Measurements from ENCODE around the gene COL27A1.
"Not testable (repeated sequence)": the region's sequence is repeated elsewhere in the genome, so short reads cannot be mapped to it uniquely, and the experiment has no call there.

Gene COL27A1

GRCh38 chr9:114310471-114311450 is 155.4 kb downstream of the COL27A1 start:
- H3K27ac Mint-ChIP-seq = no peak overlapping the region

DNA sequence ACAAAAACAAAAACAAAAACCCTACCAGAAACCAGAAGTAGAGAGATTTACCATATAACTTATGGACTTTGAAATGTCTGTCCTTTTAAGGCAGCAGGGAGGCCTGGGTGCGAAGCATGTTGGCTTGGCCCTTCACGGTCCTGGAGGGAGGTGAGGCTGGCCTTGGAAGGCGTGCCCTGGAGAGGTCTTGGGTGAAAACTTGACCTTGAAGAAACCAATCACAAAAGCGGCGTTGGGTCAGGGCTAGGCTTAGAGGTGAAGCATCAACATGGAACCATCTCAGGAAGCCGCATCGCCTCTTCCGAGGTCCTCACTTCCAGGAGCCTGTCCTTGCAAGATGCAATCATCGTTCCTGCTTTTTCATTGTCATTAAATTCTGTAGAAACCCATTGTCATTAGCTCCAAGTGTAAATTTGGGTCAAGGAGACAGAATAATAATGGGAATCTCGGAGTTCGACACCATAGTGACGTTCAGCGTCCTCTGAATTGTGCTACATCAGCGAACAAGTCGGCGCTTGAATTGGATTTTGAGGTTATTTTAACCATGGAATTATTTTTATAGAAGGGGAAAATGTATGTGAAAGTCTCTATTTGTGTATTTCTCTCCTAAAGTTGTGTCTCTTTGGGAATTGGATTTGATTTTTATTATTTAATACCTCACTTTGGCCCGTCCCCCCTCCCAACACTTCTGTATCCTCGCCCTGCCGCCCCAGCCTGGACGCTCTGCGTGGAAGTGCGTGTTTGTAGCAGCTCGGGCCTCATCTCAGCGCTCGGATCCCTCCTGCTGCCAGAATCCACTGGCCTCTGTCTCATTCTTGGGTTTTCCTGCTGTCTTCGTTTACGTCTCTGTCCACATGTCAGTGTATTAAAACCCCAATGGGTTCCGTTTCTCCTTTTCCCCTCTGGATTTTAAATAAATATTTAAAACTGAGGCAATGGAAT is 156.5 kb downstream of the COL27A1 start:
- H3K4me1 Mint-ChIP-seq = no peaks in the 10 kb centered on the region

More at GRCh38 chr9:114310471-114311450, 155.4 kb downstream of the COL27A1 start:
- peaks cover 5% of the 10 kb centered on the region for H3K36me3 Mint-ChIP-seq
- ATAC-seq (ENCODE audit: low read depth) (no peak), DNase-seq (ENCODE audit: low spot score in 2 of 2) (no peak)
- H3K9me3 Mint-ChIP-seq = peaks cover 4% of the 10 kb centered on the region
- peaks cover 5% of the 10 kb centered on the region for H3K27me3 Mint-ChIP-seq
- H3K4me1 Mint-ChIP-seq = peaks cover 1% of the 10 kb centered on the region
- H3K4me3 Mint-ChIP-seq = no peak overlapping the region

GRCh38 chr9:114312513-114312875 is 157.2 kb downstream of the COL27A1 start:
- H3K4me3 Mint-ChIP-seq = no peak overlapping the region
- H3K9me3 Mint-ChIP-seq = peaks cover 4% of the 10 kb centered on the region
- peaks cover 5% of the 10 kb centered on the region for H3K36me3 Mint-ChIP-seq
- DNase-seq (ENCODE audit: low spot score in 2 of 2) (no peak), ATAC-seq (ENCODE audit: low read depth) (no peak)
- no peak overlapping the region for H3K27ac Mint-ChIP-seq
- H3K4me1 Mint-ChIP-seq = no peaks in the 10 kb centered on the region
- peaks cover 6% of the 10 kb centered on the region for H3K27me3 Mint-ChIP-seq

More for the DNA sequence above, 156.5 kb downstream of the COL27A1 start:
- Mint-ChIP-seq H3K27ac (no peak overlapping the region), H3K9me3 (peaks cover 4% of the 10 kb centered on the region), H3K4me3 (no peak overlapping the region), H3K36me3 (peaks cover 5% of the 10 kb centered on the region), H3K27me3 (peaks cover 6% of the 10 kb centered on the region)
- DNase-seq (ENCODE audit: low spot score in 2 of 2) (peak in 1 of 2 donors; percentile 7), ATAC-seq (ENCODE audit: low read depth) (no peak)

- no peaks in the 10 kb centered on the region for H3K4me1 Mint-ChIP-seq
- DNase-seq (ENCODE audit: low spot score in 2 of 2) (no peak), ATAC-seq (ENCODE audit: low read depth) (no peak)
- H3K9me3 Mint-ChIP-seq = peaks cover 4% of the 10 kb centered on the region
- no peak overlapping the region for H3K27ac Mint-ChIP-seq
- H3K27me3 Mint-ChIP-seq = peaks cover 6% of the 10 kb centered on the region
- no peak overlapping the region for H3K4me3 Mint-ChIP-seq
- peaks cover 5% of the 10 kb centered on the region for H3K36me3 Mint-ChIP-seq
These were observed 157.8 kb downstream of the COL27A1 start for GRCh38 chr9:114313186-114313585.

DNA sequence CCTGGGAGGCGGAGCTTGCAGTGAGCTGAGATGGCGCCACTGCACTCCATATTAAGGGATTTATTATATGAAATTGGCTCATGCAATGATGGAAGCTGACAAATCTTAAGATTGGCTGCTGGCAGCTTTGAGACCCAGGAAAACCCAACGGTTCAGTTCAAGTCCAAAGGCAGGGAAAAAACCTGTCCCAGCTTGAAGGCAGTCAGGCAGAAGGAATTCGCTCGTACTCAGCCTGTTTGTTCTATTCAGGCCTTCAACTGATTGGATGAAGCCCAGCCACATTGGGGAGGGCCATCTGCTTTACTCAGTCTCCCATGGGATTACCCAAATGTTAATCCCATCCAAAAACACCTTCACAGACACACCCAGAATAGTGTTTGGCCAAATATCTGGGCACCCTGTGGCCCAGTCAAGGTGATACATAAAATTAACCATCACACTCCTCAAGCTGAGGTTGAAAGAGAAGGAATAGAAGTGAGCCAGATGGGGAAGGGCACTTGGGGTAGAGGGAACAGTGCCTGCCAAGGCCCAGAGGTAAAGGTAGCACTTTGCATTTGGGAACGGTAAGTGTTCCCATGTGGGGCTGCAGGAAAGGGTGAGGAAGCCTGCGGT is 159.0 kb downstream of the COL27A1 start:
- H3K36me3 Mint-ChIP-seq = peaks cover 5% of the 10 kb centered on the region
- H3K9me3 Mint-ChIP-seq = peaks cover 4% of the 10 kb centered on the region
- no peaks in the 10 kb centered on the region for H3K4me1 Mint-ChIP-seq
- ATAC-seq (ENCODE audit: low read depth) = no peak
- H3K27ac Mint-ChIP-seq = no peak overlapping the region
- H3K27me3 Mint-ChIP-seq = peaks cover 11% of the 10 kb centered on the region
- DNase-seq (ENCODE audit: low spot score in 2 of 2) = no peak
- H3K4me3 Mint-ChIP-seq = no peak overlapping the region

DNA sequence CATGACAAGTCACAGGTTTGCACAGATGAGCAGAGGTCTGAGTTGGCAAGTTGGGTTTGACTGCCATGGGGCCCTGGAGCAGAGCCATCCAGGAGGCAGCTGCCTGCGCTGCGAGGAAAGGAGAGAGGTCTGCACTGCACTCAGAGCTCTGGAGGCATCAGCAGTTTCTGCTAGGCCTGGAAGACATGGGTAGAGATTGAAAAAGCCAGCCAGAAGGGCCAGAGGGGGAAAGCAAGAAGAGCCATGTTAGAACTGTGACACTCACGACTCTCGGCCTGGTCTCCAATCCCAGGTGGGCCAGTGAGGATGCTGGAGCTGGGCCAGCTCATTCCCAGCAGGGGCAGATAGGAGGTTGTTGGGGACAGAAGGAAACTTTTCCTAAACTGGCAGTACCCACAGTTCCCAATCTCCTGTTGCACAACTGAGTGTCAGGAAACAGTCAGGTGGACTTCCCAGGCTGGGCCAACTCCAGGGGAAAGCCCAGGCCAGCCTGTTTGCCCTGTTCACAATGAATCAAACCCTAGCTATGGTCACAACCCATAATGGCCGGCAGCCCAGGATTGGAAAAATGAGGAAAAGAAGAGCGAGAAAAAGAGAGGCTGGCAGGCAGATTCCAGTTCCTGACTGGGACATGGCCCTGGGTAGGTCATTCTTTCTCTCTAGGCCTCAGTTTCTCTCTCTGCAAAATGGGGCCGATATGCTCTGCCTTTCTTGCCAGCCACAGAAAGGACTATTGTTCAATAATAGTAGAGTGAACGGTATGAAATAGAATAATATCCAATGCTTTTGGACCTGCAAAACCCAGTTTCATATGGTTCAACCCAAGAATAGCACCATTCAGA is 159.8 kb downstream of the COL27A1 start:
- H3K4me3 Mint-ChIP-seq = no peak overlapping the region
- H3K27me3 Mint-ChIP-seq = peaks cover 11% of the 10 kb centered on the region
- DNase-seq (ENCODE audit: low spot score in 2 of 2) (no peak), ATAC-seq (ENCODE audit: low read depth) (no peak)
- H3K36me3 Mint-ChIP-seq = peaks cover 5% of the 10 kb centered on the region
- H3K27ac Mint-ChIP-seq = no peak overlapping the region
- H3K4me1 Mint-ChIP-seq = no peaks in the 10 kb centered on the region
- H3K9me3 Mint-ChIP-seq = peaks cover 4% of the 10 kb centered on the region

GRCh38 chr9:114315723-114316363 is 160.5 kb downstream of the COL27A1 start:
- DNase-seq (ENCODE audit: low spot score in 2 of 2) = no peak
- Mint-ChIP-seq H3K9me3 (peaks cover 4% of the 10 kb centered on the region), H3K36me3 (peaks cover 5% of the 10 kb centered on the region), H3K27ac (no peak overlapping the region), H3K4me1 (no peaks in the 10 kb centered on the region), H3K4me3 (no peak overlapping the region), H3K27me3 (peaks cover 11% of the 10 kb centered on the region)
- ATAC-seq (ENCODE audit: low read depth) = no peak

GRCh38 chr9:114316605-114317230 is 161.4 kb downstream of the COL27A1 start:
- ATAC-seq (ENCODE audit: low read depth) (no peak), DNase-seq (ENCODE audit: low spot score in 2 of 2) (no peak)
- peaks cover 11% of the 10 kb centered on the region for H3K27me3 Mint-ChIP-seq
- no peak overlapping the region for H3K27ac Mint-ChIP-seq
- no peak overlapping the region for H3K4me3 Mint-ChIP-seq
- H3K9me3 Mint-ChIP-seq = peaks cover 4% of the 10 kb centered on the region
- H3K36me3 Mint-ChIP-seq = peaks cover 5% of the 10 kb centered on the region
- no peaks in the 10 kb centered on the region for H3K4me1 Mint-ChIP-seq

DNA sequence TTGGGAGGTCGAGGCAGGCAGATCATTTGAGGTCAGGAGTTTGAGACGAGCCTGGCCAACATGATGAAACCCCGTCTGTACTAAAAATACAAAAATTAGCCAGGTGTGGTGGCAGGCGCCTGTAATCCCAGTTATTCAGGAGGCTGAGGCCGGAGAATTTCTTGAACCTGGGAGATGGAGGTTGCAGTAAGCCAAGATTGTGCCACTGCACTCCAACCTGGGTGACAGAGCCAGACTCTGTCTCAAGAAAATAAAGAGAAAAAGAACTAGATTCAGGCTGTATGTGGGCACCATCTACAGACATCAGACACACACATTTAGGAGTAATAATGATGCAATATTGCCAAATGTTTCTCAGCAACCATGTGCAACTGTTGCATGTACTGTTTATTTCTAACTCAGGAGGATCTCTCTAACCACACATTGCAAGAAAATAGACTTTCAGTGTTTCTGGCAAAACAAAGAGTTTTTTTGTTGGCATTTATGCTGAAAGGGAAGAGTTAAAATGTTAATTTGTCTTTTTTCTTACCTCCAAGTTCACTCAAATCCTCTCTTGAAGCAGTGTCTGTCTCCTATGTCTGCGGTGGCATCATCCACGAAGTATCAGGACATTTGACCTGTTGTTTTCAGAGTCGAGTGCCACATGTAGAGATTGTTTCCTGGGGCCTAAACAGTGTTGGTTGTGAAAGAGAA is 162.5 kb downstream of the COL27A1 start:
- H3K27me3 Mint-ChIP-seq = peaks cover 13% of the 10 kb centered on the region
- peaks cover 4% of the 10 kb centered on the region for H3K9me3 Mint-ChIP-seq
- ATAC-seq (ENCODE audit: low read depth) = no peak
- peaks cover 5% of the 10 kb centered on the region for H3K36me3 Mint-ChIP-seq
- H3K4me1 Mint-ChIP-seq = no peaks in the 10 kb centered on the region
- no peak overlapping the region for H3K4me3 Mint-ChIP-seq
- DNase-seq (ENCODE audit: low spot score in 2 of 2) = no peak
- no peak overlapping the region for H3K27ac Mint-ChIP-seq

- Mint-ChIP-seq H3K4me3 (no peak overlapping the region), H3K27me3 (peaks cover 13% of the 10 kb centered on the region), H3K9me3 (peaks cover 4% of the 10 kb centered on the region), H3K4me1 (no peaks in the 10 kb centered on the region), H3K36me3 (peaks cover 5% of the 10 kb centered on the region), H3K27ac (no peak overlapping the region)
- no peak for DNase-seq (ENCODE audit: low spot score in 2 of 2)
- ATAC-seq (ENCODE audit: low read depth) = no peak
These were observed 163.1 kb downstream of the COL27A1 start for GRCh38 chr9:114318416-114318815.

GRCh38 chr9:114319147-114319546 is 163.8 kb downstream of the COL27A1 start:
- H3K27ac Mint-ChIP-seq = no peak overlapping the region
- H3K27me3 Mint-ChIP-seq = peaks cover 13% of the 10 kb centered on the region
- H3K4me3 Mint-ChIP-seq = no peak overlapping the region
- no peak for ATAC-seq (ENCODE audit: low read depth)
- no peak for DNase-seq (ENCODE audit: low spot score in 2 of 2)
- H3K4me1 Mint-ChIP-seq = no peaks in the 10 kb centered on the region
- H3K36me3 Mint-ChIP-seq = peaks cover 5% of the 10 kb centered on the region
- H3K9me3 Mint-ChIP-seq = peaks cover 4% of the 10 kb centered on the region

DNA sequence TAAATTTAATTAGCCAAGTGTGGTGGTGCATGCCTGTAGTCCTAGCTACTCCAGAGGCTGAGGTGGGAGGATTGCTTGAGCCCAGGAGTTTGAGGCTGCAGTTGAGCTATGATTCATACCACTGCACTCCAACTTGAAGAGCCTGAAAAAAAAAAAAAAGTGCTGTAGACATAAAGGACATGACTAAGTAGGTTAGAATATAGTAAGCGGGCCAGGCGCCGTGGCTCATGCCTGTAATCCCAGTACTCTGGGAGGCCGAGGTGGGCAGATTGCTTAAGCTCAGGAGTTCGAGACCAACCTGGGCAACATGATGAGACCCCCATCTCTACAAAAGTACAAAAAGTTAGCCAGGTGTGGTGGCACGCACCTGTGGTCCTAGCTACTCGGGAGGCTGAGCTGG is 165.4 kb downstream of the COL27A1 start:
- not testable (repeated sequence) for ATAC-seq (ENCODE audit: low read depth); H3K4me1 Mint-ChIP-seq; H3K9me3 Mint-ChIP-seq; H3K27ac Mint-ChIP-seq; H3K4me3 Mint-ChIP-seq; DNase-seq (ENCODE audit: low spot score in 2 of 2); H3K36me3 Mint-ChIP-seq; H3K27me3 Mint-ChIP-seq
